Body of pancreas (tissue), 4 donors: ENCODE measurements around the gene NBDY. TPM values are rescaled to one million over a fixed set of nuclear protein-coding genes. Genes with fewer than 3 reads are reported as not detected.

Source experiments
- ATAC-seq: fragments of 150-250 bp; one replicate; pipeline ENCODE4 v1.9.1; 2016
- DNase-seq, 4 donors: peaks; one replicate each; pipeline ENCODE4 v3.0.0-alpha.2; 2019
- H3K27ac ChIP-seq, 4 donors: fragments of 200-600 bp; sonication (generic); 1 replicate in 3 of 4; 2 replicates in 1 of 4; pipeline versions ENCODE4 v1.5.1 to v1.6.1; 2016 to 2019; ENCODE audit warnings: mild to moderate bottlenecking in 1 of 4, mixed read lengths in 1 of 4, moderate library complexity in 1 of 4
- H3K27me3 ChIP-seq, 2 donors: fragments of 200-600 bp; sonication (generic); one replicate each; pipeline ENCODE4 v1.6.0; 2016; ENCODE audit warnings: mild to moderate bottlenecking in 1 of 2
- H3K36me3 ChIP-seq, 2 donors: fragments of 200-600 bp; sonication (generic); replicated peaks in 1 of 2; 2 replicates each; pipeline ENCODE4 v1.5.1; 2016; ENCODE audit warnings: low read depth in 2 of 2; ENCODE audit not compliant: insufficient read depth in 1 of 2
- H3K4me1 ChIP-seq: fragments of 200-600 bp; sonication (generic); one replicate; pipeline ENCODE4 v1.6.0; 2016
- H3K4me3 ChIP-seq, 2 donors: fragments of 200-600 bp; sonication (generic); 1 replicate in 1 of 2; 2 replicates in 1 of 2; pipeline ENCODE4 v1.5.1; 2016 to 2019
- H3K9me3 ChIP-seq, 3 donors: fragments of 200-600 bp; sonication (generic); 1 replicate in 2 of 3; 2 replicates in 1 of 3; pipeline ENCODE4 v1.5.1; 2016
- CTCF ChIP-seq, 7 experiments: fragments of 450-650 bp in 4 of 7; fragments of 200-600 bp in 3 of 7; sonication (generic) in 3 of 7; IDR thresholded peaks; one replicate each; pipeline ENCODE4 v1.5.1; 2016 to 2019; ENCODE audit warnings: antibody characterized with exemption in 7 of 7
- POLR2A ChIP-seq, 3 donors: fragments of 450-650 bp; IDR thresholded peaks; one replicate each; pipeline ENCODE4 v1.6.1; 2016; ENCODE audit warnings: antibody characterized with exemption in 3 of 3, mild to moderate bottlenecking in 2 of 3
- WGBS, 2 donors: methylation state at CpG; one replicate each; pipeline ENCODE4 v1.1.5; 2017; 5-methylcytosine and 5-hydroxymethylcytosine counted together
- intact Hi-C: fragments of 100-400 bp; cut with DNase I; formaldehyde crosslinking; loops from one replicate; pipeline ENCODE4 v1.15.1; 2023
- total RNA-seq, 2 donors: library from RNA; depleted of rRNA; stranded (reverse); fragments of >200 nt; gene quantifications; one replicate each; pipeline ENCODE4 v1.1.0, GENCODE V29; 2016

The NBDY gene
- total RNA-seq, 2 donors from 2014 or later, result 3.6 to 12.2 TPM

GRCh38 chrX:56800307-56800706 is 71.3 kb downstream of the NBDY start:
- DNase-seq, result no peak
- H3K4me1 ChIP-seq, result peaks cover 8% of the 10 kb centered on the region
- 81 to 90% methylated on average over 3 of the region's 3 CpGs for WGBS, 2 donors
- no peak for ATAC-seq
- H3K27ac ChIP-seq, result no peak overlapping the region
- H3K27me3 ChIP-seq, result no peaks in the 10 kb centered on the region
- intact Hi-C loops, result no loop called here
- TF ChIP-seq POLR2A (IDR thresholded peaks at IDR 0.05), result no peak
- no peak for TF ChIP-seq CTCF (IDR thresholded peaks at IDR 0.05)
- H3K9me3 ChIP-seq, result no peaks in the 10 kb centered on the region
- H3K36me3 ChIP-seq, result no peaks in the 10 kb centered on the region
- no peak overlapping the region for H3K4me3 ChIP-seq

DNA sequence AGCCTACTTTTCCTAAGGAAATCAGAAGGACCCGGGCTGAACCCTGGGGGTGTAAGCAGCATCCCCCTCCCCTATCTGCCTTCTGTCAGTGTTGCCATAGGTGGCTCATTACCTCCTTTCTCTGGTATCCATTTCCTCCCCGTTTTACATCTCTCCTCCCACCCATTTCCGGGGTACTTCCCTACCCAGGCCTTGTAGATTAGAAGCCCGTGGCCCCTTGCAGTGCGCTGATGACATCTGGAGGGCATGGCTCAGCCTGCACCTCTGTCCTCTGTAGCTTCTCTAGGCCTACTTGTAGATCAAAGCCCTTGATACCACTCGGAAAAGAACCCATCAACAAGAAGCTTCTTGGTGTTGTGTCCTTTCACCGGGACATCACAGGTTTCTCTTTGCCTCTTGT is 71.8 kb downstream of the NBDY start:
- H3K4me1 ChIP-seq, result peaks cover 8% of the 10 kb centered on the region
- no peaks in the 10 kb centered on the region for H3K36me3 ChIP-seq
- no peak overlapping the region for H3K27ac ChIP-seq
- 82 to 91% methylated on average over 4 to 6 of the region's 7 CpGs for WGBS, 2 donors
- DNase-seq (no peak), ATAC-seq (no peak)
- H3K4me3 ChIP-seq, result no peak overlapping the region
- H3K27me3 ChIP-seq, result no peaks in the 10 kb centered on the region
- TF ChIP-seq POLR2A (IDR thresholded peaks at IDR 0.05), result no peak
- no peak for TF ChIP-seq CTCF (IDR thresholded peaks at IDR 0.05)
- intact Hi-C loops, result no loop called here
- no peaks in the 10 kb centered on the region for H3K9me3 ChIP-seq

- Histone ChIP-seq H3K36me3 (no peaks in the 10 kb centered on the region), H3K27me3 (no peaks in the 10 kb centered on the region), H3K4me1 (peaks cover 8% of the 10 kb centered on the region), H3K27ac (peak overlapping the region in 1 of 4 donors; percentile 60), H3K9me3 (no peaks in the 10 kb centered on the region), H3K4me3 (no peak overlapping the region)
- intact Hi-C loops, result no loop called here
- WGBS, 2 donors, result 100% methylated on average over 2 to 3 of the region's 4 CpGs
- TF ChIP-seq POLR2A (IDR thresholded peaks at IDR 0.05) (no peak), CTCF (IDR thresholded peaks at IDR 0.05) (no peak)
- no peak for ATAC-seq
- DNase-seq, result no peak
Observed at GRCh38 chrX:56802428-56802827, 73.4 kb downstream of the NBDY start.

- Histone ChIP-seq H3K27ac (peak overlapping the region in 2 of 4 donors; percentile 25 to 60), H3K9me3 (no peaks in the 10 kb centered on the region), H3K4me1 (peaks cover 1% of the 10 kb centered on the region), H3K36me3 (no peaks in the 10 kb centered on the region), H3K4me3 (peak overlapping the region in 1 of 2 donors; percentile 31), H3K27me3 (no peaks in the 10 kb centered on the region)
- 50 to 59% methylated on average over 11 to 17 of the region's 27 CpGs for WGBS, 2 donors
- peak in 3 of 4 donors; percentile 22 to 84 (median 83) for DNase-seq
- no peak for ATAC-seq
- TF ChIP-seq POLR2A (IDR thresholded peaks at IDR 0.05) (no peak), CTCF (IDR thresholded peaks at IDR 0.05) (peak in 4 of 7 experiments; percentile 21 to 76 (median 54))
- intact Hi-C loops, result no loop called here
Observed at GRCh38 chrX:56802921-56803849, 74.1 kb downstream of the NBDY start.
